ENCODE data around the gene LRRIQ1. TPM values are rescaled to one million over a fixed set of nuclear protein-coding genes. Genes with fewer than 3 reads are reported as not detected.

The LRRIQ1 gene
- total RNA-seq, 1 experiment from 2014 or later, result 0.70 TPM

GRCh38 chr12:85237327-85237726 is 201.2 kb downstream of the LRRIQ1 start:
- intact Hi-C loops (cut with micrococcal nuclease), result no loop called here
- no peak overlapping the region for H3K27ac Mint-ChIP-seq (ENCODE audit: low read depth, unreplicated experiment)
- no peaks in the 10 kb centered on the region for H3K27me3 Mint-ChIP-seq (ENCODE audit: insufficient read depth, unreplicated experiment)
- ChIA-PET CTCF (interaction anchor here (0.5 kb wide), 1 partner anchor 201 kb away, joined by 3 read pairs; the partner anchor contains the start of genes LRRIQ1 and TSPAN19), POLR2A (interaction anchor here (0.7 kb wide), 1 partner anchor 42 kb away, joined by 3 read pairs; no protein-coding TSS in a partner anchor)
- no TSS peak for BruUV-seq (replicated peaks)
- H3K4me3 Mint-ChIP-seq (ENCODE audit: unreplicated experiment), result no peak overlapping the region
- H3K36me3 Mint-ChIP-seq (ENCODE audit: insufficient read depth, unreplicated experiment), result no peaks in the 10 kb centered on the region
- peaks cover 8% of the 10 kb centered on the region for H3K9me3 Mint-ChIP-seq (ENCODE audit: unreplicated experiment)
- no peak for TF ChIP-seq CTCF (IDR thresholded peaks at IDR 0.05; ENCODE audit: unreplicated experiment)
- no peaks in the 10 kb centered on the region for H3K4me1 Mint-ChIP-seq (ENCODE audit: insufficient read depth, unreplicated experiment)
- DNase-seq (ENCODE audit: unreplicated experiment), result peak; percentile 6

- BruUV-seq (replicated peaks), result no TSS peak
- POLR2A ChIA-PET, result no interaction called here
- no peak for DNase-seq (ENCODE audit: unreplicated experiment)
Observed at GRCh38 chr12:85244561-85244960, 208.4 kb downstream of the LRRIQ1 start.

GRCh38 chr12:85253853-85254252 is 217.7 kb downstream of the LRRIQ1 start:
- intact Hi-C loops (cut with micrococcal nuclease), result no loop called here
- Mint-ChIP-seq H3K36me3 (ENCODE audit: insufficient read depth, unreplicated experiment) (no peaks in the 10 kb centered on the region), H3K4me1 (ENCODE audit: insufficient read depth, unreplicated experiment) (no peaks in the 10 kb centered on the region), H3K9me3 (ENCODE audit: unreplicated experiment) (no peaks in the 10 kb centered on the region), H3K27me3 (ENCODE audit: insufficient read depth, unreplicated experiment) (no peaks in the 10 kb centered on the region), H3K27ac (ENCODE audit: low read depth, unreplicated experiment) (no peak overlapping the region), H3K4me3 (ENCODE audit: unreplicated experiment) (no peak overlapping the region)
- CTCF ChIA-PET, result no interaction called here
- no peak for TF ChIP-seq CTCF (IDR thresholded peaks at IDR 0.05; ENCODE audit: unreplicated experiment)
- DNase-seq (ENCODE audit: unreplicated experiment), result no peak
- POLR2A ChIA-PET, result no interaction called here
- no TSS peak for BruUV-seq (replicated peaks)

More at GRCh38 chr12:85244561-85244960, 208.4 kb downstream of the LRRIQ1 start:
- intact Hi-C loops (cut with micrococcal nuclease), result no loop called here
- no peaks in the 10 kb centered on the region for H3K27me3 Mint-ChIP-seq (ENCODE audit: insufficient read depth, unreplicated experiment)
- H3K4me3 Mint-ChIP-seq (ENCODE audit: unreplicated experiment), result no peak overlapping the region
- H3K36me3 Mint-ChIP-seq (ENCODE audit: insufficient read depth, unreplicated experiment), result no peaks in the 10 kb centered on the region
- no peaks in the 10 kb centered on the region for H3K4me1 Mint-ChIP-seq (ENCODE audit: insufficient read depth, unreplicated experiment)
- TF ChIP-seq CTCF (IDR thresholded peaks at IDR 0.05; ENCODE audit: unreplicated experiment), result no peak
- H3K9me3 Mint-ChIP-seq (ENCODE audit: unreplicated experiment), result no peaks in the 10 kb centered on the region
- no peak overlapping the region for H3K27ac Mint-ChIP-seq (ENCODE audit: low read depth, unreplicated experiment)
- CTCF ChIA-PET, result no interaction called here

DNA sequence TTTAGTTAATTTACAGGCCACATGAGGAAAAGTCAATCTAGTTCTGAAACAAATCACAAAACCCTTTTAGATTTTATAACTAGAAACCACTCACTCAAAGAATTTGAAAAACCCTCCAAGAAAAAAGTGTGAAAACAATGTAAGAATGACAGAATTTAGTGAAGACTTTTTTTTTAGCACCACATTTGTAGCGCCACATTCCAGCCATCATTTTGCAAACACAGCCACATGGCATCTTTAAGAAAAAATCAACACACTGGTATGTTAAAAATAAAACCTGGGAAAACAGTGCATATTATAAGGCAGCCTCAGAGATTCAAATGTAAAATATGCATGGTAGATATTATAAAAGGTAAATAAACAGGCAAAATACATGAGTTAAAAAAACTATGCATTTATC is 221.5 kb downstream of the LRRIQ1 start:
- Mint-ChIP-seq H3K27me3 (ENCODE audit: insufficient read depth, unreplicated experiment) (no peaks in the 10 kb centered on the region), H3K36me3 (ENCODE audit: insufficient read depth, unreplicated experiment) (no peaks in the 10 kb centered on the region), H3K9me3 (ENCODE audit: unreplicated experiment) (no peaks in the 10 kb centered on the region), H3K4me3 (ENCODE audit: unreplicated experiment) (no peak overlapping the region), H3K4me1 (ENCODE audit: insufficient read depth, unreplicated experiment) (no peaks in the 10 kb centered on the region), H3K27ac (ENCODE audit: low read depth, unreplicated experiment) (no peak overlapping the region)
- DNase-seq (ENCODE audit: unreplicated experiment), result no peak
- intact Hi-C loops (cut with micrococcal nuclease), result no loop called here
- ChIA-PET CTCF (no interaction called here), POLR2A (no interaction called here)
- no TSS peak for BruUV-seq (replicated peaks)
- TF ChIP-seq CTCF (IDR thresholded peaks at IDR 0.05; ENCODE audit: unreplicated experiment), result no peak

All from MCF 10A (cell line).